ENCODE results near the gene HDHD3. TPM values are rescaled to one million over a fixed set of nuclear protein-coding genes. Genes with fewer than 3 reads are reported as not detected.
A peak's percentile ranks its signal among the peaks of the same experiment; 100 is the strongest.

Gene HDHD3
- total RNA-seq, 4 donors from 2014 or later: 12.6 to 30.6 (median 16.7) TPM

- TF ChIP-seq CTCF (IDR thresholded peaks at IDR 0.05): no peak
- peak; percentile 43 for ATAC-seq (ENCODE audit: low FRiP score)
- no peak for DNase-seq (ENCODE audit: low spot score)
Measured at GRCh38 chr9:113349445-113350094, 27.2 kb downstream of the HDHD3 start, which contains the start of gene BSPRY. BSPRY (plus strand) TSS chr9:113349541; CDS start chr9:113349580, 39 bp downstream.

- DNase-seq (ENCODE audit: low spot score): no peak
- no peak for ATAC-seq (ENCODE audit: low FRiP score)
- TF ChIP-seq CTCF (IDR thresholded peaks at IDR 0.05): no peak
Measured at GRCh38 chr9:113349066-113349444, 27.7 kb downstream of the HDHD3 start.

- DNase-seq (ENCODE audit: low spot score): no peak
- no peak for ATAC-seq (ENCODE audit: low FRiP score)
- no peak for TF ChIP-seq CTCF (IDR thresholded peaks at IDR 0.05)
Measured at GRCh38 chr9:113348437-113348836, 28.3 kb downstream of the HDHD3 start.

GRCh38 chr9:113345671-113346070 lies 31.1 kb downstream of the HDHD3 start:
- TF ChIP-seq CTCF (IDR thresholded peaks at IDR 0.05): no peak
- no peak for ATAC-seq (ENCODE audit: low FRiP score)

GRCh38 chr9:113345190-113345589 lies 31.6 kb downstream of the HDHD3 start:
- DNase-seq (ENCODE audit: low spot score) (no peak), ATAC-seq (ENCODE audit: low FRiP score) (no peak)
- no peak for TF ChIP-seq CTCF (IDR thresholded peaks at IDR 0.05)

More at GRCh38 chr9:113345671-113346070, 31.1 kb downstream of the HDHD3 start:
- DNase-seq (ENCODE audit: low spot score): no peak

- ATAC-seq (ENCODE audit: low FRiP score): no peak
- peak; percentile 51 for DNase-seq (ENCODE audit: low spot score)
Measured at GRCh38 chr9:113343732-113344231, 33.0 kb downstream of the HDHD3 start.

More at GRCh38 chr9:113343732-113344231, 33.0 kb downstream of the HDHD3 start:
- TF ChIP-seq CTCF (IDR thresholded peaks at IDR 0.05): no peak

Data from omental fat pad (tissue), 4 donors.